GM12892 (cell line): ENCODE results near the gene PRR3.

Source experiments
- DNase-seq: peaks from one replicate; pipeline ENCODE4 v3.0.0; 2011; ENCODE audit not compliant: insufficient read length
- FAIRE-seq: peaks from 2 replicates; lab custom pipeline; 2011; peaks lifted over from hg19 to GRCh38; lab: Jason Lieb, UNC
- POLR2A ChIP-seq: IDR thresholded peaks from 2 replicates; pipeline ENCODE4 v1.6.1; 2011; ENCODE audit warnings: low read depth, low read length, control low read depth
- POLR2AphosphoS5 ChIP-seq: IDR thresholded peaks from 2 replicates; pipeline ENCODE4 v1.6.1; 2011; ENCODE audit warnings: low read depth, low read length, control low read depth
- TAF1 ChIP-seq: IDR thresholded peaks from 2 replicates; pipeline ENCODE4 v1.6.1; 2011; ENCODE audit warnings: low read depth, mild to moderate bottlenecking, control low read depth, low read length, borderline replicate concordance

Gene PRR3

DNA sequence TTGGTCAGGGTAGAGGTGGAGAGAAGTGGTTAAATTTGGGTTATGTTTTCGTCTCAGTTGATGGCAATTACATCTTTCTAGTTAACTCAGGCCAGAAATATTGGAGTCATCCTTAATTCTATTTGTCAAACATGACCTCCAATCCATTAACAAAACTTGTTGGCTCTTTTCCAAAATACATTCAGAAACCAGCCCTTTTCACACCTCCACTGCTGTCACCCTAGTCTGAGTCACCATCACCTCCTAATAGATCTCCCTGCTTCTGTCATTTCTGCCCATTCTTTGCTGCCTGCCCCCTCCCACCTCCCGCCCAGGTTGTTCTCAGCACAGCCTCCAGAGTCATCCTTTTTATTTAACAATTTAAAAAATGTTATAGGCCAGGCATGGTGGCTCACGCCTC is 11.2 kb downstream of the PRR3 start:
- FAIRE-seq: no peak

DNA sequence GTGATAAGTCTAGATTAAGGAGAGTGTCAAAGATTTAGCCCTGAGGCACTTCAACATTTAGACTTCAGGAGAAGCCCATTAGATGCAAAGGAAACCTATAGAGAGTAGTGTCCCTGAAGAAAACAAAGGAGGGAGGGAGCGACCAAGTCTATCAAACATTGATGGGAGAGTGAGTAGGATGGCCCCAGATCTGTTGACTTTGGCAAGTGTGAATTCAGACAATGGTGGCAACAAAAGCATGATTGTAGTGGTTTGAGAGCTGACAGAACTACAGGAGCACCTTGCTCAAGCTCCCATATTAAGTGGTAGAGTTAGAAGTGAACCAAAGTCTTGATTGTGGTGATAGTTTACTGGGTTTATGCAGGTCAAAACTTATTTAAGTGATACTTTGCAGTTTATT is 13.2 kb downstream of the PRR3 start:
- FAIRE-seq: peak; percentile 9
- no peak for DNase-seq
- no peak for TF ChIP-seq TAF1
- no peak for TF ChIP-seq POLR2AphosphoS5
- no peak for TF ChIP-seq POLR2A

More for the DNA sequence above, 11.2 kb downstream of the PRR3 start:
- no peak for DNase-seq
- TF ChIP-seq TAF1: no peak

DNA sequence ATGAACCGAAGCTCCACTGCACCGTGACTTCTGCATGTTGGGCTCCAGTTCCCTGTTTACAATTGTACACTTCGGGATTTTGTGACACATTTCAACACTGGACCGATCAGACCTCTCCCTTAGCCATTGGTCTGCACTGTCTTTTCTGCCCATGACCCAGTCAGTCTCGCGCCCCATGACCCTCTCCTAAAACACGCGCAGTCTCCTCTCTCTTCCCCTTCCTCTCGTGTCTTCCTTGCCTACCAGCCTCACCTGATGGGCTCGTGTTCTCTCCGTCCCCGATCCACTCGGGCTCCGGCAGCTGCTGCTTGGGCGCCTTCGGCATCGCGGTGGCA is 13.6 kb downstream of the PRR3 start:
- no peak for FAIRE-seq
- peak; percentile 23 for DNase-seq
- TF ChIP-seq TAF1: no peak
- TF ChIP-seq POLR2AphosphoS5: no peak
- no peak for TF ChIP-seq POLR2A

DNA sequence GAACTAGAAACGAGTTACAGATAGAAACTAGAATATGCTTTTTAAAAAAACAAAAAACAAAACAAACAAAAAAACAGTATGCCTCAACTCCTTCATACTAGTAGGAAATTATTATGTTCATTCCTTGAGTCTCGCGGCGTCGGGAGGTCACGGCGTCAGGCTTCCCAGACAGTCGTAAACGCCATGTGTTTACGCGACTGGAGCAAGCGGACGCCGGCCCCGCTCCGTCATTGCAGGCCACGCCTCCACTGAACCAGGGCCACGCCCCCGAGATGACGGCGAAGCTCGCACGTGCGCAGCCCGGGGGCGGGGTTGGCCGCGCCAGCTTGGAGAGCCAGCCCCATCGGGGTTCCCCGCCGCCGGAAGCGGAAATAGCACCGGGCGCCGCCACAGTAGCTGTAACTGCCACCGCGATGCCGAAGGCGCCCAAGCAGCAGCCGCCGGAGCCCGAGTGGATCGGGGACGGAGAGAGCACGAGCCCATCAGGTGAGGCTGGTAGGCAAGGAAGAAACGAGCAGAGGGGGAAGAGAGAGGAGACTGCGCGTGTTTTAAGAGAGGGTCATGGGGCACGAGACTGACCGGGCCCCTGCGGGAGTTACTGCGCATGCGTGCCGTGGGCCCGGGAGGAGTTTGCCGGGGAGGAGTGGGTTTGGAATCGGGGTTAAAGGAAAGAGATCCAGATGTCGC is 14.1 kb downstream of the PRR3 start, which contains the start of gene ABCF1:
TSS of gene ABCF1 (plus strand) at position 368 of the 687 bp plus-strand sequence. CDS start at position 414, 46 bp downstream.
- peak; percentile 82; the same call in 1 of the 2 replicates for TF ChIP-seq TAF1
- TF ChIP-seq POLR2A: peak; percentile 97
- TF ChIP-seq POLR2AphosphoS5: peak; percentile 94
- FAIRE-seq: peak; percentile 98
- peak; percentile 94 for DNase-seq

DNA sequence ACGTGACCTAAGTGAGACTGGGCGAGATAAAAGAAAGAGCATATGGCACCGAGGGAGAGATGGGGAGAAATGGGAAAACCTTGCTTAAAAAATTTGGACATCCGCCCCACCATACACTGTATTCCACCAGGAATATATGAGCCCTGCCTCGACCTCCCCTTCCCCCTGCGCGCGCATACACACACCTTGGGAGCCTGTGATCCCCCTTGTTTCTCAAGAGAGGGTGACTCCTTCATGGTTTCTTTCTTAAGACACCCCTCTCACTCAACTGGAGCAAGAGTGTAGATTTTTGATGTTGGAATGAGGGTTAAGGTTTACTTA is 14.6 kb downstream of the PRR3 start:
- FAIRE-seq: no peak
- no peak for DNase-seq
- no peak for TF ChIP-seq TAF1
- no peak for TF ChIP-seq POLR2AphosphoS5
- no peak for TF ChIP-seq POLR2A

DNA sequence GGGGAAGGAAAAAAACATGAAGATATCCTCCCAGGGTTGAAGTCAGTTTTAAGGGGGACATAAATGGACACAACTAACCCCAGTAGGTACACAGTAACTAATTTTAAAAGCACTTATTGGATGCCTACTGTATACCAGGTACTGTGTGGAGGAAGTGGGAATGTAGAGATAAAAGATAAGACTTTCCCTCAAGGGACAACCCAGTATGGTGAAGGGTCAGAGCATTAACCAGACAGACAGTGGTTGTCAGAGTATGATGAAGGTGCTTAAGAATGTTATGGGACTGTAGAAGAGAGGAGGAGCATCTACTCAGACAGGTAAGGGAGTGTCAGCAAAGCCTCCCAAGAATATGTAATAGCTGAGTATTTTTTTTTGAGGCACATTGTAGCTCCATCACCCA is 15.1 kb downstream of the PRR3 start:
- DNase-seq (no peak), FAIRE-seq (peak; percentile 33)
- no peak for TF ChIP-seq POLR2AphosphoS5

DNA sequence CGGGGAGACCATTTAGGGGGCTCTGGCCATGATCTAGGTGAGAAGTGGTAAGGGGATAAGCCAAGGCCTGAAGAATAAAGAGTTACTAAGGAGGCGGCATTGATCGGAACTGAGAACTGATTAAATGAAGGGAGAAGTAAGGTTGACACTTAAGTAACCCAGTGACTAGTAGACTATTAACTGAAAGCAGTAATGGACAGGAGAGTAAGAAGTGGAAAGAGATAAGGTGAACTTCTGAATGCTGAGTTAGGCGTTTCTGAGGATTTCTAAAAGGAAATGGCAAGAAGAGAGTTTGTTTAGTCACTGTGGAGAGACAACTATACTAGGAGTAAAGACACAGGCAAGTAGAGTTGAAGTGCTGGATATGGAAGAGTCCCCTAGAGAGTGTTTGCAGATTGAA is 16.0 kb downstream of the PRR3 start:
- FAIRE-seq (no peak), DNase-seq (no peak)
- no peak for TF ChIP-seq POLR2AphosphoS5
- no peak for TF ChIP-seq TAF1
- TF ChIP-seq POLR2A: no peak

DNA sequence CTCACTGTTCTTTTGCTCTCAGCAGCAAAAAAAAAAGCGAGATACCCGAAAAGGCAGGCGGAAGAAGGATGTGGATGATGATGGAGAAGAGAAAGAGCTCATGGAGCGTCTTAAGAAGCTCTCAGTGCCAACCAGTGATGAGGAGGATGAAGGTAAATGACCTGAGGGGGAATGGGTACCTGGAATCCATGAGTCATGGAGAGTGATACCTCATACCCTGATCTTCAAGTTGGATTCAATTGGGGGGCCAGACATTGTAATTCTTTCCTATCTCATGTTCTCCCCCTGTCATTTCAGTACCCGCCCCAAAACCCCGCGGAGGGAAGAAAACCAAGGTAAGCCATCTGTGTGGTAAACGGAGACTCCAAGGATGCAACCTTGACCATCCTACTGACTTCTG is 21.0 kb downstream of the PRR3 start:
- no peak for FAIRE-seq
- no peak for DNase-seq
- TF ChIP-seq TAF1: no peak
- TF ChIP-seq POLR2AphosphoS5: no peak
- TF ChIP-seq POLR2A: no peak

DNA sequence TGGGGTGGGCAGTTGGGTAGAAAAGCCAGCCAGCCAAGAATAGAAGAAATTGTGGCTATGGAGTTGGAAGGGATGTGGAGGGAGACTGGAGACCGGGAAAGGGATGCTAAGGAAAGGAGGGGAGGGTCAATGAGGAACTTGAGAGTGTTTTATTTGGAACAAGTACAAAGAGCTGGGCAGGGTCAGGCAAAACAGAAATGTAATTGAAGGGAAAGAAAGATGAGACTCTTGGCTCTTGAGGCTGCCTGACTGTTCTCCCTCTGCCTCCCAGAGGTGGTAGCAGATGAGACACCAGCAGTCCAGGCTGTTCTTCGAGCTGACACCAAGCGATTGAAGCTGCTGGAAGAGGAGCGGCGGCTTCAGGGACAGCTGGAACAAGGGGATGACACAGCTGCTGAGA is 26.8 kb downstream of the PRR3 start:
- TF ChIP-seq POLR2AphosphoS5 (no peak), TAF1 (no peak), POLR2A (no peak)
- FAIRE-seq: no peak
- no peak for DNase-seq

DNA sequence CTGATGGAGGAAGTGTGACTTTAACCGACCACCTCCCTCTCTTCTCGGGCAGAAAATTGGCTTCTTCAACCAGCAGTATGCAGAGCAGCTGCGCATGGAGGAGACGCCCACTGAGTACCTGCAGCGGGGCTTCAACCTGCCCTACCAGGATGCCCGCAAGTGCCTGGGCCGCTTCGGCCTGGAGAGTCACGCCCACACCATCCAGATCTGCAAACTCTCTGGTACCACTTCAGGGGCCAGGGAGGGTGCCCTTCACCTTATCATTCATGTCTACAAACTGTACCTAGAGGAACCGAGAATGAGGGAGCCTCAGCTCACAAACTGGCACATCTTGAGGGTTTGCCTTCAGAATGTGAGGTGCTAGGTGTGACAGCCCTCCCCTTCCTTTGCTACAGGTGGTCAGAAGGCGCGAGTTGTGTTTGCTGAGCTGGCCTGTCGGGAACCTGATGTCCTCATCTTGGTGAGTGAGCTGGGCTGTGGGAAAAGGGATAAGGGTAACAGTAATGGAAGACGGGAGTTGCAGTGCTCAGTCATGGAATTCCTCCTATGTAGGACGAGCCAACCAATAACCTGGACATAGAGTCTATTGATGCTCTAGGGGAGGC is 32.8 kb downstream of the PRR3 start:
- DNase-seq (no peak), FAIRE-seq (no peak)
- no peak for TF ChIP-seq POLR2A
- TF ChIP-seq POLR2AphosphoS5: 0 out of 2 replicates have a peak, but pooled peaks have one; percentile 56

DNA sequence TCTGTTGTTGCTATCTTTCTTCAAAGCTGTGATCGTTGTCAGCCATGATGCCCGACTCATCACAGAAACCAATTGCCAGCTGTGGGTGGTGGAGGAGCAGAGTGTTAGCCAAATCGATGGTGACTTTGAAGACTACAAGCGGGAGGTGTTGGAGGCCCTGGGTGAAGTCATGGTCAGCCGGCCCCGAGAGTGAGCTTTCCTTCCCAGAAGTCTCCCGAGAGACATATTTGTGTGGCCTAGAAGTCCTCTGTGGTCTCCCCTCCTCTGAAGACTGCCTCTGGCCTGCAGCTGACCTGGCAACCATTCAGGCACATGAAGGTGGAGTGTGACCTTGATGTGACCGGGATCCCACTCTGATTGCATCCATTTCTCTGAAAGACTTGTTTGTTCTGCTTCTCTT is 33.4 kb downstream of the PRR3 start:
- FAIRE-seq: no peak
- DNase-seq: no peak
- 0 out of 2 replicates have a peak, but pooled peaks have one; percentile 6 for TF ChIP-seq POLR2A
- no peak for TF ChIP-seq POLR2AphosphoS5
- no peak for TF ChIP-seq TAF1

DNA sequence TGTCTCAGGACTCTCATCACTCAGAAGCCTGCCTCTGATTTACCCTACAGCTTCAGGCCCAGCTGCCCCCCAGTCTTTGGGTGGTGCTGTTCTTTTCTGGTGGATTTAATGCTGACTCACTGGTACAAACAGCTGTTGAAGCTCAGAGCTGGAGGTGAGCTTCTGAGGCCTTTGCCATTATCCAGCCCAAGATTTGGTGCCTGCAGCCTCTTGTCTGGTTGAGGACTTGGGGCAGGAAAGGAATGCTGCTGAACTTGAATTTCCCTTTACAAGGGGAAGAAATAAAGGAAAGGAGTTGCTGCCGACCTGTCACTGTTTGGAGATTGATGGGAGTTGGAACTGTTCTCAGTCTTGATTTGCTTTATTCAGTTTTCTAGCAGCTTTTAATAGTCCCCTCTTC is 33.9 kb downstream of the PRR3 start:
- FAIRE-seq (no peak), DNase-seq (no peak)
- no peak for TF ChIP-seq POLR2AphosphoS5
- no peak for TF ChIP-seq POLR2A
- no peak for TF ChIP-seq TAF1
